Fibroblast of lung (primary cell): ENCODE measurements around the gene SLC27A4.

Source experiments
- CTCF ChIP-seq, 2 donors: IDR thresholded peaks in 1 of 2; conservative IDR thresholded peaks in 1 of 2; 1 replicate in 1 of 2; 2 replicates in 1 of 2; pipeline ENCODE4 v1.5.1; 2011 to 2012; ENCODE audit warnings: low read length in 2 of 2, control low read depth in 1 of 2, inconsistent platforms in 1 of 2, low read depth in 1 of 2, mild to moderate bottlenecking in 1 of 2
- EZH2 ChIP-seq: IDR thresholded peaks from 2 replicates; pipeline ENCODE4 v1.5.1; 2012; ENCODE audit warnings: low read length, control low read depth, mild to moderate bottlenecking; ENCODE audit errors: missing control alignments

- TF ChIP-seq CTCF (conservative IDR thresholded peaks at IDR 0.05 in 1 of 2, IDR thresholded peaks at IDR 0.05 in 1 of 2; ENCODE audit: low read depth in 1 of 2, low read length in 2 of 2): no peak
- no peak for TF ChIP-seq EZH2
These were observed 30.8 kb upstream of the SLC27A4 start for GRCh38 chr9:128309551-128309950.
